OCI-LY1 (cell line): ENCODE results near the gene MYO5C.

Source experiments
- H2AFZ ChIP-seq: fragments of 200-600 bp; sonication (generic), shearing (Covaris generic); 2 replicates; pipeline ENCODE4 v1.6.0; 2014; ENCODE audit warnings: antibody characterized with exemption, mild to moderate bottlenecking, low read length
- H3F3A ChIP-seq: fragments of 200-600 bp; sonication (generic), shearing (Covaris generic); 2 replicates; pipeline ENCODE4 v1.6.0; 2014; ENCODE audit warnings: mild to moderate bottlenecking, antibody characterized with exemption, low read length, moderate library complexity; ENCODE audit not compliant: insufficient read depth
- H3K27ac ChIP-seq: fragments of 200-600 bp; sonication (generic); 2 replicates; pipeline ENCODE4 v1.5.1; 2014; ENCODE audit warnings: low read length, mixed run types, mild to moderate bottlenecking, low read depth; ENCODE audit not compliant: poor library complexity, severe bottlenecking
- H3K27me3 ChIP-seq: fragments of 200-600 bp; sonication (generic); 2 replicates; pipeline ENCODE4 v1.6.0; 2014; ENCODE audit warnings: antibody characterized with exemption, mild to moderate bottlenecking, low read length, moderate library complexity; ENCODE audit not compliant: insufficient read depth
- H3K36me3 ChIP-seq: fragments of 200-600 bp; sonication (generic); 2 replicates; pipeline ENCODE4 v1.6.1; 2014; ENCODE audit warnings: mild to moderate bottlenecking, antibody characterized with exemption, low read length, moderate library complexity, mixed read lengths; ENCODE audit not compliant: insufficient read depth
- H3K4me1 ChIP-seq: fragments of 200-600 bp; sonication (generic); 2 replicates; pipeline ENCODE4 v1.5.1; 2014; ENCODE audit warnings: mild to moderate bottlenecking, low read length, moderate library complexity; ENCODE audit not compliant: insufficient read depth, severe bottlenecking
- H3K4me2 ChIP-seq: fragments of 200-600 bp; sonication (generic), shearing (Covaris generic); 2 replicates; pipeline ENCODE4 v1.6.1; 2014; ENCODE audit warnings: low read length
- H3K4me3 ChIP-seq: fragments of 200-600 bp; sonication (generic); 2 replicates; pipeline ENCODE4 v1.5.1; 2014; ENCODE audit warnings: low read length, low read depth, mild to moderate bottlenecking, mixed read lengths; ENCODE audit not compliant: poor library complexity, severe bottlenecking
- H3K79me2 ChIP-seq: fragments of 200-600 bp; shearing (Covaris generic); 2 replicates; pipeline ENCODE4 v1.6.1; 2016; ENCODE audit warnings: mixed run types, low read length, mixed read lengths; ENCODE audit not compliant: insufficient read depth
- H3K9ac ChIP-seq: fragments of 200-600 bp; sonication (generic), shearing (Covaris generic); 2 replicates; pipeline ENCODE4 v1.6.1; 2014; ENCODE audit warnings: mild to moderate bottlenecking, low read length, mixed read lengths
- H3K9me2 ChIP-seq: fragments of 200-600 bp; sonication (generic), shearing (Covaris generic); 2 replicates; pipeline ENCODE4 v1.6.1; 2014; ENCODE audit warnings: low read depth, mild to moderate bottlenecking, low read length, mixed read lengths
- H3K9me3 ChIP-seq: fragments of 200-600 bp; shearing (Covaris generic); 2 replicates; pipeline ENCODE4 v1.6.1; 2014; ENCODE audit warnings: low read length, mixed read lengths
- H4K20me1 ChIP-seq: fragments of 200-600 bp; sonication (generic), shearing (Covaris generic); 2 replicates; pipeline ENCODE4 v1.6.0; 2016; ENCODE audit warnings: mild to moderate bottlenecking, low read length; ENCODE audit not compliant: insufficient read depth
- EZH2 ChIP-seq: fragments of 200-600 bp; sonication (generic), shearing (Covaris generic); IDR thresholded peaks from 2 replicates; pipeline ENCODE4 v1.8.0; 2017; ENCODE audit warnings: borderline replicate concordance, mixed run types, mild to moderate bottlenecking, antibody characterized with exemption, low read length, moderate library complexity, mixed read lengths
- TF ChIP-seq, protein P1 (sequence below): fragments of 200-600 bp; sonication (generic), shearing (Covaris generic); IDR thresholded peaks from 2 replicates; pipeline ENCODE4 v1.5.1; 2017; ENCODE audit warnings: mild to moderate bottlenecking, antibody characterized with exemption, low read length, moderate library complexity, mixed read lengths

The MYO5C gene

DNA sequence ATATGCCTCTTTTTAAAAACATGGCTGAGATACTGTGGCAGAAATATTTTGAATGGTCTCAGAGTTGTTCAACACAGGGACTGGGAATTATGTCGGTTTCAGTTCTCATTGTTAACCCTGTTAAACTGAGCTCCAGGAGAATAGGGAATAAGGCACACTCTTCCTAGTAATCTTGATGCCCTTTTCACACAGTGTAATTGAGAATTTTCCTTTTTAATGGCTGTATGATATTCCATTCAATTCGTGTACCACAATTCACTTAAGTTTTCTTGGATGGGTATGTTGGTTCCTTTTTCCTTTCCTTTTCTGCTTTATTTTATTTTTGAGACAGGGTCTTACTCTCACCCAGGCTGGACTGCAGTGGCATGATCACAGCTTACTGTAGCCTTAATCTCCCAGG is 149.3 kb downstream of the MYO5C start:
- Histone ChIP-seq H4K20me1 (no peaks in the 10 kb centered on the region), H3F3A (0 out of 2 replicates have a peak, but pooled peaks cover 3% of the 10 kb centered on the region), H3K9me2 (no peaks in the 10 kb centered on the region), H3K9ac (no peak overlapping the region), H3K27me3 (no peaks in the 10 kb centered on the region), H3K9me3 (no peaks in the 10 kb centered on the region), H3K79me2 (no peaks in the 10 kb centered on the region), H3K4me1 (peaks cover 16% of the 10 kb centered on the region), H2AFZ (no peak overlapping the region), H3K27ac (no peak overlapping the region), H3K4me3 (no peak overlapping the region), H3K36me3 (peaks cover 86% of the 10 kb centered on the region), H3K4me2 (no peak overlapping the region)
- no peak for TF ChIP-seq EZH2
- TF ChIP-seq, protein P1, sequence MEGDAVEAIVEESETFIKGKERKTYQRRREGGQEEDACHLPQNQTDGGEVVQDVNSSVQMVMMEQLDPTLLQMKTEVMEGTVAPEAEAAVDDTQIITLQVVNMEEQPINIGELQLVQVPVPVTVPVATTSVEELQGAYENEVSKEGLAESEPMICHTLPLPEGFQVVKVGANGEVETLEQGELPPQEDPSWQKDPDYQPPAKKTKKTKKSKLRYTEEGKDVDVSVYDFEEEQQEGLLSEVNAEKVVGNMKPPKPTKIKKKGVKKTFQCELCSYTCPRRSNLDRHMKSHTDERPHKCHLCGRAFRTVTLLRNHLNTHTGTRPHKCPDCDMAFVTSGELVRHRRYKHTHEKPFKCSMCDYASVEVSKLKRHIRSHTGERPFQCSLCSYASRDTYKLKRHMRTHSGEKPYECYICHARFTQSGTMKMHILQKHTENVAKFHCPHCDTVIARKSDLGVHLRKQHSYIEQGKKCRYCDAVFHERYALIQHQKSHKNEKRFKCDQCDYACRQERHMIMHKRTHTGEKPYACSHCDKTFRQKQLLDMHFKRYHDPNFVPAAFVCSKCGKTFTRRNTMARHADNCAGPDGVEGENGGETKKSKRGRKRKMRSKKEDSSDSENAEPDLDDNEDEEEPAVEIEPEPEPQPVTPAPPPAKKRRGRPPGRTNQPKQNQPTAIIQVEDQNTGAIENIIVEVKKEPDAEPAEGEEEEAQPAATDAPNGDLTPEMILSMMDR = no peak

DNA sequence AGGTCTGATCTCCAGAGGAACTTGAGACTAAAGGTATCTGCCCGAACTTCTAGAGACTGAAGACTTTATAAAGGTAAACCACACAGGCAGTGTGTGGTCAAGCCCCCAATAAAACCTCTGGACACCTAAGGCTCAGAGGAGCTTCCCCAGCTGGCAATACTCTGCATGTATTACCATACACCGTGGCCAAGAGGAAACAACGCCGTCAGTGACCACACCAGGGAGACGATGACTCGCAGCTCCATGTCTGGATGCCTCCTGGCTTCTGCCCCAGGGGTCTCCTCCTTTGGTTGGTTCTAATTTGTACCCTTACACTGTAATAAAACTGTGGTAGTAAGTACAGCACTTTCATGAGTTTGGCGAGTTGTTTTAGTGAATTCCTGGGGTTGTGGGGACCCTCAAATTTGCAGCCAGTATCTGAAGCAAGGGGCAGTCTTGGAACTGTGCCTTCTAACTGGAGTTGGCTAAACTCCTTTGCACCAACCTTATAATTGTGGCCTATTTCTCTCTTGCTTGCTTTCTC is 150.9 kb downstream of the MYO5C start:
- H3K4me1 ChIP-seq = peaks cover under 1% of the 10 kb centered on the region
- peaks cover 90% of the 10 kb centered on the region for H3K36me3 ChIP-seq
- no peaks in the 10 kb centered on the region for H4K20me1 ChIP-seq
- H3K4me2 ChIP-seq = no peak overlapping the region
- no peak overlapping the region for H3K9ac ChIP-seq
- H3K27ac ChIP-seq = no peak overlapping the region
- no peaks in the 10 kb centered on the region for H3K9me2 ChIP-seq
- no peak overlapping the region for H2AFZ ChIP-seq
- no peaks in the 10 kb centered on the region for H3K79me2 ChIP-seq
- H3K4me3 ChIP-seq = no peak overlapping the region
- H3F3A ChIP-seq = no peaks in the 10 kb centered on the region
- H3K9me3 ChIP-seq = no peaks in the 10 kb centered on the region
- TF ChIP-seq EZH2 = no peak
- TF ChIP-seq, protein P1 = no peak
- H3K27me3 ChIP-seq = no peaks in the 10 kb centered on the region

DNA sequence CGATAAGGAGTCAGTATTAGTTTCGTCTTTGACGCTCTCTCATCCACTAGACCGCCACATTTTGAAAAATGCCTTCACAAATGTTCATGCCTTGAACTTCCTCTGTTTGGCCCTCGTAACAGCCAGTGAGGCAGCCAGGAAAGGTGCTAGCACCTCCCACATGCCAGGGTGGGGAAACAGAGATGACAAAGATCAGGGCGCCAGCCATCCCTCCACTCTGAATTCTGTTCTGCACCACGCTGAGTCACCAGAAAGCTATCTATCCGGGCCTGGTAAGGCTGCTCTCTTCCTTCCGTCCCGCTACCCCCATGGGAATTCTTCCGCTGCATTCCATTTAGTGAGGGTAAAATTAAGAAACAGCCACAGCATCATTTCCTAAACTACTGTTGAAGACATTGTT is 151.7 kb downstream of the MYO5C start:
- TF ChIP-seq, protein P1 = no peak
- TF ChIP-seq EZH2 = no peak
- Histone ChIP-seq H4K20me1 (no peaks in the 10 kb centered on the region), H3K4me1 (no peaks in the 10 kb centered on the region), H3K27me3 (no peaks in the 10 kb centered on the region), H3K4me3 (no peak overlapping the region), H3K79me2 (no peaks in the 10 kb centered on the region), H3F3A (no peaks in the 10 kb centered on the region), H3K4me2 (no peak overlapping the region), H3K9me3 (no peaks in the 10 kb centered on the region), H3K27ac (no peak overlapping the region), H3K9me2 (no peaks in the 10 kb centered on the region), H3K36me3 (peaks cover 90% of the 10 kb centered on the region), H3K9ac (no peak overlapping the region), H2AFZ (no peak overlapping the region)
